SH-SY5Y (cell line): ENCODE data around the gene TRIM46.

ENCODE experiments used
- GATA2 ChIP-seq: IDR thresholded peaks from 2 replicates; pipeline ENCODE4 v1.6.1; 2011; ENCODE audit warnings: mild to moderate bottlenecking, low read depth, low read length
- GATA3 ChIP-seq: IDR thresholded peaks from 2 replicates; pipeline ENCODE4 v1.6.1; 2011; ENCODE audit warnings: low read depth, mild to moderate bottlenecking, low read length, moderate library complexity

GRCh38 chr1:155133799-155134281, 39.8 kb upstream of the TRIM46 start:
- TF ChIP-seq GATA2 = no peak
- no peak for TF ChIP-seq GATA3
